Left lung (tissue), 10 donors: ENCODE results near the gene SH3TC1. TPM values are rescaled to one million over a fixed set of nuclear protein-coding genes. Genes with fewer than 3 reads are reported as not detected.
A peak's percentile ranks its signal among the peaks of the same experiment; 100 is the strongest.

Source experiments
- ATAC-seq: fragments of 200-7000 bp; cut with Tn5 transposase; one replicate; pipeline ENCODE4 v1.9.1; 2020; ENCODE audit warnings: moderate library complexity
- DNase-seq, 4 donors: peaks; one replicate each; pipeline ENCODE4 v3.0.0-alpha.2; 2013 to 2020
- H3K27ac ChIP-seq, 2 donors: fragments of 200-600 bp; sonication (generic) in 1 of 2; one replicate each; pipeline versions ENCODE4 v1.5.0 to v1.8.0; 2020 to 2021
- H3K27me3 ChIP-seq, 2 donors: fragments of 200-600 bp; sonication (generic) in 1 of 2; one replicate each; pipeline versions ENCODE4 v1.5.0 to v1.8.0; 2020 to 2021
- H3K36me3 ChIP-seq, 2 donors: fragments of 200-600 bp; sonication (generic) in 1 of 2; one replicate each; pipeline versions ENCODE4 v1.5.0 to v1.8.0; 2020 to 2021
- H3K4me1 ChIP-seq, 2 donors: fragments of 200-600 bp; one replicate each; pipeline ENCODE4 v1.8.0; 2021
- H3K4me3 ChIP-seq, 2 donors: fragments of 200-600 bp; sonication (generic) in 1 of 2; one replicate each; pipeline versions ENCODE4 v1.5.0 to v1.8.0; 2020 to 2021; ENCODE audit warnings: mild to moderate bottlenecking in 1 of 2
- H3K9me3 ChIP-seq, 2 donors: fragments of 200-600 bp; sonication (generic) in 1 of 2; one replicate each; pipeline versions ENCODE4 v1.5.0 to v1.8.0; 2020 to 2021
- intact Hi-C, 2 donors: fragments of 100-400 bp; cut with DNase I; formaldehyde crosslinking; loops; one replicate each; pipeline versions ENCODE4 v1.11.2 to v1.14.2; 2022
- polyA plus RNA-seq, 6 donors: library from polyadenylated mRNA; unstranded; fragments of 120-200 nt; gene quantifications; one replicate each; pipeline ENCODE4 v1.2.1, GENCODE V29; 2013; ENCODE audit not compliant: insufficient read length in 6 of 6
- total RNA-seq, 2 donors: library from RNA; stranded (reverse); fragmentation: NEBNext Ultra II Directional; extraction: Animal tissue kit (Norgen Biotek cat#: 25700); gene quantifications; one replicate each; pipeline ENCODE4 v1.2.1, GENCODE V29; 2021
- TF ChIP-seq, protein P1 (sequence below), 2 donors: fragments of 200-600 bp; sonication (generic) in 1 of 2; IDR thresholded peaks; one replicate each; pipeline versions ENCODE4 v1.5.0 to v1.8.0; 2021; ENCODE audit warnings: antibody characterized with exemption in 2 of 2
- donor health status: DM: no; HTN: yes; CAD: no.
- donor health status: DM: no; HTN: no; CAD: no.

The SH3TC1 gene
- total and polyA plus RNA-seq, 8 donors, result 22.0 to 46.1 (median 28.3) TPM

GRCh38 chr4:8233672-8234484 lies 34.8 kb downstream of the SH3TC1 start:
- Histone ChIP-seq H3K4me1 (peaks cover 0 to 2% of the 10 kb centered on the region in 2 donors), H3K4me3 (no peak overlapping the region), H3K9me3 (no peaks in the 10 kb centered on the region), H3K27ac (no peak overlapping the region), H3K27me3 (no peaks in the 10 kb centered on the region), H3K36me3 (peaks cover 0 to 81% of the 10 kb centered on the region in 2 donors)
- TF ChIP-seq, protein P1, sequence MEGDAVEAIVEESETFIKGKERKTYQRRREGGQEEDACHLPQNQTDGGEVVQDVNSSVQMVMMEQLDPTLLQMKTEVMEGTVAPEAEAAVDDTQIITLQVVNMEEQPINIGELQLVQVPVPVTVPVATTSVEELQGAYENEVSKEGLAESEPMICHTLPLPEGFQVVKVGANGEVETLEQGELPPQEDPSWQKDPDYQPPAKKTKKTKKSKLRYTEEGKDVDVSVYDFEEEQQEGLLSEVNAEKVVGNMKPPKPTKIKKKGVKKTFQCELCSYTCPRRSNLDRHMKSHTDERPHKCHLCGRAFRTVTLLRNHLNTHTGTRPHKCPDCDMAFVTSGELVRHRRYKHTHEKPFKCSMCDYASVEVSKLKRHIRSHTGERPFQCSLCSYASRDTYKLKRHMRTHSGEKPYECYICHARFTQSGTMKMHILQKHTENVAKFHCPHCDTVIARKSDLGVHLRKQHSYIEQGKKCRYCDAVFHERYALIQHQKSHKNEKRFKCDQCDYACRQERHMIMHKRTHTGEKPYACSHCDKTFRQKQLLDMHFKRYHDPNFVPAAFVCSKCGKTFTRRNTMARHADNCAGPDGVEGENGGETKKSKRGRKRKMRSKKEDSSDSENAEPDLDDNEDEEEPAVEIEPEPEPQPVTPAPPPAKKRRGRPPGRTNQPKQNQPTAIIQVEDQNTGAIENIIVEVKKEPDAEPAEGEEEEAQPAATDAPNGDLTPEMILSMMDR (IDR thresholded peaks at IDR 0.05), result no peak
- intact Hi-C loops, result loop anchor here in 1 of 2 donors (10.0 kb wide), 1 partner anchor 171 kb away; no protein-coding TSS in a partner anchor
- ATAC-seq (no peak), DNase-seq (no peak)

DNA sequence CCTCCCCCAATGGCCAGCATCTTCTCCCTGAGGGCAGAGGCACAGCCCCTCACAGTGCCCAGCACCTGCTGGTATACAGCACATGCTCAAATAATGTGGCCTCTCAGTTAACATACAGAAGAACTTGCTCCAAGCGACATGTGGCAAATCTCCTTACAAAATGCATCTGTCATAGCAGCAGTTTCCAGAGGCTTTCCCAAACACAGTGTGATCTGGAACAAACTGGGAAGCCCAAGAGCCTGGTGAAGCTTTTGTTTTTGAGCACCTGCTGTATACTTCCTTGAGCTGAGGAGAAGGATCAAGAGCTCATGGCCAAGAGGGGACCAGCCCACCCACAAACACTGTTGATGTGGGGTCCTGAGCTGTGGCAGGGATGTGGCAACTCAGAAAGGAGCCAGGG lies 35.6 kb downstream of the SH3TC1 start:
- H3K4me1 ChIP-seq, result no peaks in the 10 kb centered on the region
- DNase-seq, result no peak
- H3K4me3 ChIP-seq, result no peak overlapping the region
- H3K36me3 ChIP-seq, result peaks cover 0 to 90% of the 10 kb centered on the region in 2 donors
- no peaks in the 10 kb centered on the region for H3K9me3 ChIP-seq
- intact Hi-C loops, result loop anchor here (5.0 to 10.0 kb wide), 2 partner anchors 168 to 170 kb away; no protein-coding TSS in a partner anchor
- no peak overlapping the region for H3K27ac ChIP-seq
- ATAC-seq, result no peak
- TF ChIP-seq, protein P1 (IDR thresholded peaks at IDR 0.05), result no peak
- H3K27me3 ChIP-seq, result no peaks in the 10 kb centered on the region

DNA sequence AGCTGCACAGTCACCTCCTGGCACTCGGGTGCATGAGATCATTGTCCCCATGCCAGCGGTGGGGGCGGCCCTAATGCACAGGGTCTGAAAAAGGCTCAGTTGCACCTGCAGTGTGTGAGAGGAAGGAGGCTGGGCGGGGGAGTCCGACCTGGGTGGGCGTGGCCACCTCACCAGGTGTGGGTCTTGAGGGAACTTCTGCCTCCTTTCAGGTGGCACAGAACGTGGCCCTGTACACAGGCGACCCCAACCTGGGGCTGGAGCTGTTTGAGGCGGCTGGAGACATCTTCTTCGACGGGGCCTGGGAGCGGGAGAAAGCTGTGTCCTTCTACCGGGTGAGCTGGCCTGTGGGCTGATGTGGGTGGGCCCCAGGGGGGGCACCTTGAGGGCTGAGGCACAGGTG lies 36.1 kb downstream of the SH3TC1 start:
- H3K27ac ChIP-seq, result no peak overlapping the region
- no peak overlapping the region for H3K4me3 ChIP-seq
- no peaks in the 10 kb centered on the region for H3K9me3 ChIP-seq
- intact Hi-C loops, result loop anchor here (5.0 to 10.0 kb wide), 2 partner anchors 167 to 170 kb away; no protein-coding TSS in a partner anchor
- DNase-seq (peak in 1 of 4 donors; percentile 66), ATAC-seq (no peak)
- TF ChIP-seq, protein P1 (IDR thresholded peaks at IDR 0.05), result no peak
- no peaks in the 10 kb centered on the region for H3K27me3 ChIP-seq
- H3K36me3 ChIP-seq, result peaks cover 0 to 92% of the 10 kb centered on the region in 2 donors
- no peaks in the 10 kb centered on the region for H3K4me1 ChIP-seq

DNA sequence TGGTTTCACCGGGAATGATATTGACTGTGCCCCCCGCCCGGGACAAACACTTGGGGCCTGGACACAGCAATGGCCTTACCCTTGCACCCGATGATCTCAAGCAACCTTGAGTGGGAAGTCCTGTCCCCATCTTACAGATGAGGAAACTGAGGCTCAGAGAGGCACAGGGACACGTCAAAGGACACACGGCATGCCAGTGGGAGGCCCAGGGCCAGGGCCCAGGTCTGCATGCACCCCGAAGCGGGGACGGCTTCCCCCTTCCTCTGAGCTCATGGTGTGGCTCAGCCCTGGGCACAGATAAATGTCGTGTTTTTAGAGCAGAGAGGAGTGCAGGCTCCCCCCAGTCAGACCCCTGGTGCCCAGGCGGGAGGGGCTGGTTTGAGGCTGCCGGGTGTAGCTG lies 36.6 kb downstream of the SH3TC1 start:
- TF ChIP-seq, protein P1 (IDR thresholded peaks at IDR 0.05), result no peak
- intact Hi-C loops, result loop anchor here (5.0 to 10.0 kb wide), 2 partner anchors 167 to 169 kb away; no protein-coding TSS in a partner anchor
- Histone ChIP-seq H3K27me3 (no peaks in the 10 kb centered on the region), H3K4me1 (no peaks in the 10 kb centered on the region), H3K27ac (no peak overlapping the region), H3K4me3 (no peak overlapping the region), H3K36me3 (peaks cover 0 to 97% of the 10 kb centered on the region in 2 donors), H3K9me3 (no peaks in the 10 kb centered on the region)
- ATAC-seq, result no peak
- peak in 1 of 4 donors; percentile 55 for DNase-seq
